Osteocyte (in vitro differentiated cells): ENCODE measurements around the gene CMSS1. TPM values are rescaled to one million over a fixed set of nuclear protein-coding genes. Genes with fewer than 3 reads are reported as not detected.

ENCODE experiments used
- DNase-seq: peaks from one replicate; pipeline ENCODE4 v3.0.0; 2021; ENCODE audit warnings: mixed read lengths; ENCODE audit not compliant: unreplicated experiment; ENCODE audit errors: extremely low spot score
- H3K27ac Mint-ChIP-seq: one replicate; pipeline ENCODE4 v1.8.0; 2021; ENCODE audit warnings: mild to moderate bottlenecking, mixed read lengths; ENCODE audit not compliant: unreplicated experiment
- H3K27me3 Mint-ChIP-seq: one replicate; pipeline ENCODE4 v1.8.0; 2021; ENCODE audit warnings: mixed read lengths; ENCODE audit not compliant: unreplicated experiment
- H3K36me3 Mint-ChIP-seq: one replicate; pipeline ENCODE4 v1.8.0; 2021; ENCODE audit warnings: mixed read lengths; ENCODE audit not compliant: unreplicated experiment
- H3K4me1 Mint-ChIP-seq: one replicate; pipeline ENCODE4 v1.8.0; 2021; ENCODE audit warnings: mixed read lengths; ENCODE audit not compliant: unreplicated experiment
- H3K4me3 Mint-ChIP-seq: one replicate; pipeline ENCODE4 v1.8.0; 2021; ENCODE audit warnings: mild to moderate bottlenecking, moderate library complexity, mixed read lengths; ENCODE audit not compliant: unreplicated experiment
- H3K9me3 Mint-ChIP-seq: one replicate; pipeline ENCODE4 v1.8.0; 2021; ENCODE audit warnings: mixed read lengths; ENCODE audit not compliant: unreplicated experiment
- CTCF ChIP-seq: fragments of 200-600 bp; sonication (generic); IDR thresholded peaks from 2 replicates; pipeline ENCODE4 v1.5.0; 2021; ENCODE audit warnings: antibody characterized with exemption, mild to moderate bottlenecking, moderate library complexity
- total RNA-seq: library from RNA; stranded (reverse); gene quantifications from 2 replicates; pipeline ENCODE4 v1.2.1, GENCODE V29; 2021

Gene CMSS1
- total RNA-seq, 1 donor from 2014 or later, result 38.5 TPM

GRCh38 chr3:99980606-99981005 is 162.9 kb downstream of the CMSS1 start:
- Mint-ChIP-seq H3K36me3 (peaks cover 8% of the 10 kb centered on the region), H3K9me3 (peaks cover 9% of the 10 kb centered on the region), H3K4me3 (no peak overlapping the region), H3K27ac (no peak overlapping the region), H3K27me3 (no peaks in the 10 kb centered on the region), H3K4me1 (no peaks in the 10 kb centered on the region)
- DNase-seq, result no peak
- TF ChIP-seq CTCF, result no peak

- H3K27me3 Mint-ChIP-seq, result no peaks in the 10 kb centered on the region
- TF ChIP-seq CTCF, result no peak
- no peak overlapping the region for H3K4me3 Mint-ChIP-seq
- H3K4me1 Mint-ChIP-seq, result no peaks in the 10 kb centered on the region
- peaks cover 8% of the 10 kb centered on the region for H3K36me3 Mint-ChIP-seq
- H3K27ac Mint-ChIP-seq, result no peak overlapping the region
- peaks cover 9% of the 10 kb centered on the region for H3K9me3 Mint-ChIP-seq
- DNase-seq, result no peak
Observed at GRCh38 chr3:99981138-99981537, 163.5 kb downstream of the CMSS1 start.

- H3K27me3 Mint-ChIP-seq, result no peaks in the 10 kb centered on the region
- no peaks in the 10 kb centered on the region for H3K4me1 Mint-ChIP-seq
- H3K27ac Mint-ChIP-seq, result no peak overlapping the region
- no peak overlapping the region for H3K4me3 Mint-ChIP-seq
- no peak for DNase-seq
- no peak for TF ChIP-seq CTCF
- H3K9me3 Mint-ChIP-seq, result no peaks in the 10 kb centered on the region
- H3K36me3 Mint-ChIP-seq, result peaks cover 1% of the 10 kb centered on the region
Observed at GRCh38 chr3:99982650-99983049, 165.0 kb downstream of the CMSS1 start.

- Mint-ChIP-seq H3K4me3 (no peak overlapping the region), H3K27ac (no peak overlapping the region), H3K36me3 (peaks cover 1% of the 10 kb centered on the region), H3K27me3 (no peaks in the 10 kb centered on the region), H3K4me1 (no peaks in the 10 kb centered on the region), H3K9me3 (no peaks in the 10 kb centered on the region)
- no peak for DNase-seq
- no peak for TF ChIP-seq CTCF
Observed at GRCh38 chr3:99984139-99984538, 166.5 kb downstream of the CMSS1 start.

- Mint-ChIP-seq H3K9me3 (no peaks in the 10 kb centered on the region), H3K27ac (no peak overlapping the region), H3K27me3 (no peaks in the 10 kb centered on the region), H3K36me3 (peaks cover 1% of the 10 kb centered on the region), H3K4me1 (no peaks in the 10 kb centered on the region), H3K4me3 (no peak overlapping the region)
- DNase-seq, result no peak
- TF ChIP-seq CTCF, result no peak
Observed at GRCh38 chr3:99984668-99985067, 167.0 kb downstream of the CMSS1 start.
